ENCODE results near the gene SGCG. TPM values are rescaled to one million over a fixed set of nuclear protein-coding genes. Genes with fewer than 3 reads are reported as not detected.

Gene SGCG
- total and polyA plus RNA-seq, 10 of the 15 experiments (the other 5 are each of a cell fraction or from before 2014, with no cell fraction given), result not detected

DNA sequence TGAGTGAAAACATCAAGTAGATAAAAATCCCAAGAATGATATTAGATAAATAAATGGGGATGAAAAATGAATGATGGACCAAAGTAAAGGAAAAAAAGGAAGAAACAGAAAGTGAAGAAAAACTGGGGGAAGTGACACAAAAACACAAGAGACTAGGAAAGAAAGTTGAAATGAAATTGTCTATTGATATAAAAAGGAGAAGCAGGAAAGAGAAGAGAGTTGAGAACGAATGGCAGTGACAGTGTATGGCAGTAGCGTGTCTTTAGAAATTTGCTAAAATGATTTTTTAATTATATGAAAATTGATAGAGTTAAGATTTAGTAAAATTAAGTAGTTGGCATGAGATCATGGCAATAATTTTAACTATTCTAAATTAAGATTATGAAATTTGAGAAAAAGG is 36.3 kb upstream of the SGCG start (continued):
- TF ChIP-seq, protein P1, sequence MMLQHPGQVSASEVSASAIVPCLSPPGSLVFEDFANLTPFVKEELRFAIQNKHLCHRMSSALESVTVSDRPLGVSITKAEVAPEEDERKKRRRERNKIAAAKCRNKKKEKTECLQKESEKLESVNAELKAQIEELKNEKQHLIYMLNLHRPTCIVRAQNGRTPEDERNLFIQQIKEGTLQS (IDR thresholded peaks at IDR 0.05; ENCODE audit: borderline replicate concordance, extremely low read depth, low read depth, low read length), result no peak
- TF ChIP-seq ETV6 (conservative IDR thresholded peaks at IDR 0.05 in 1 of 2, IDR thresholded peaks at IDR 0.05 in 1 of 2; ENCODE audit: borderline replicate concordance in 1 of 2, low read depth in 1 of 2) (no peak), E2F4 (IDR thresholded peaks at IDR 0.05; ENCODE audit: low read depth, low read length) (no peak)

DNA sequence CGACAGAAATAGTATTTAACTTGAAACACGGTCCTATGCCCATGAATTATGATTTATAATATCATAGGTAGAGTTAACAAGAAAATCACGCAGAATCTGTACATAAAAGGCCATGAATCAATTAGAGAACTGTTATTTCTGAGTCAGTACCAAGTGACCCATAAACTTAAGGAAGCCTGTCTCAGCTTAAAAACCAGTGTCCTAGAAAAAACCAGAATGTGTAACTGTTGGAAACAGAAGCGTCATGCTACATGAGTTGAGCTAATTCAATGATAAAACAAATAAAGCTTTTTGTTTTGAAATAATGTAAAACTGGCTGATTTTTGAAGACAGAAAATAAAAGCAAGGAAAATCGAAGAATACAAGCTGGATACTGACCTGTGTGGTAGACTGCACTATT is 34.8 kb upstream of the SGCG start:
- no peaks in the 10 kb centered on the region for H3K27me3 ChIP-seq (replicated peaks in 1 of 2; ENCODE audit: control insufficient read depth in 2 of 2, insufficient read depth in 2 of 2, low read length in 1 of 2)
- CTCF ChIA-PET, result interaction anchor here (0.6 kb wide), 1 partner anchor 744 kb away, joined by 3 read pairs; no protein-coding TSS in a partner anchor
- no peak for FAIRE-seq
- H3K27ac ChIP-seq (ENCODE audit: control insufficient read depth, insufficient read depth), result no peak overlapping the region
- H3K4me2 ChIP-seq (ENCODE audit: control insufficient read depth, insufficient read depth), result no peak overlapping the region
- in situ Hi-C loops (cut with MboI), result no loop called here
- no peak overlapping the region for H2AFZ ChIP-seq (ENCODE audit: control insufficient read depth, low read depth, low read length)
- intact Hi-C loops (cut with micrococcal nuclease; ENCODE audit: unreplicated experiment), result no loop called here
- H3K9me3 ChIP-seq (replicated peaks; ENCODE audit: control insufficient read depth, insufficient read depth, low read length), result no peaks in the 10 kb centered on the region
- no peaks in the 10 kb centered on the region for H3K36me3 ChIP-seq (ENCODE audit: control insufficient read depth in 2 of 2, insufficient read depth in 2 of 2, low read length in 1 of 2)
- no peak overlapping the region for H3K4me3 ChIP-seq
- RAD21 ChIA-PET (ENCODE audit: unreplicated experiment), result no interaction called here
- POLR2A ChIA-PET, result no interaction called here
- no peak for ATAC-seq
- no peaks in the 10 kb centered on the region for H4K20me1 ChIP-seq (ENCODE audit: control insufficient read depth, insufficient read depth)
- no peak overlapping the region for H3K9ac ChIP-seq (ENCODE audit: control insufficient read depth, insufficient read depth, low read length)
- SMC1A ChIA-PET (ENCODE audit: uncharacterized antibody, unreplicated experiment), result interaction anchor here (0.9 to 1.7 kb wide), 2 partner anchors 8 to 510 kb away, joined by 3 to 7 read pairs; no protein-coding TSS in a partner anchor
- H3K4me1 ChIP-seq (ENCODE audit: control insufficient read depth, insufficient read depth, low read length), result no peaks in the 10 kb centered on the region
- BruUV-seq (replicated peaks), result no TSS peak
- no peak for DNase-seq (ENCODE audit: low read depth, low spot score)
- 25% methylated on average over 5 of the region's 5 CpGs for WGBS (ENCODE audit: insufficient coverage, insufficient replicate concordance, low lambda C conversion rate, missing lambda C conversion rate)
- H3K79me2 ChIP-seq (ENCODE audit: control insufficient read depth, insufficient read depth, low read length), result no peaks in the 10 kb centered on the region
- TF ChIP-seq, protein P2, sequence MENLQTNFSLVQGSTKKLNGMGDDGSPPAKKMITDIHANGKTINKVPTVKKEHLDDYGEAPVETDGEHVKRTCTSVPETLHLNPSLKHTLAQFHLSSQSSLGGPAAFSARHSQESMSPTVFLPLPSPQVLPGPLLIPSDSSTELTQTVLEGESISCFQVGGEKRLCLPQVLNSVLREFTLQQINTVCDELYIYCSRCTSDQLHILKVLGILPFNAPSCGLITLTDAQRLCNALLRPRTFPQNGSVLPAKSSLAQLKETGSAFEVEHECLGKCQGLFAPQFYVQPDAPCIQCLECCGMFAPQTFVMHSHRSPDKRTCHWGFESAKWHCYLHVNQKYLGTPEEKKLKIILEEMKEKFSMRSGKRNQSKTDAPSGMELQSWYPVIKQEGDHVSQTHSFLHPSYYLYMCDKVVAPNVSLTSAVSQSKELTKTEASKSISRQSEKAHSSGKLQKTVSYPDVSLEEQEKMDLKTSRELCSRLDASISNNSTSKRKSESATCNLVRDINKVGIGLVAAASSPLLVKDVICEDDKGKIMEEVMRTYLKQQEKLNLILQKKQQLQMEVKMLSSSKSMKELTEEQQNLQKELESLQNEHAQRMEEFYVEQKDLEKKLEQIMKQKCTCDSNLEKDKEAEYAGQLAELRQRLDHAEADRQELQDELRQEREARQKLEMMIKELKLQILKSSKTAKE (IDR thresholded peaks at IDR 0.05; ENCODE audit: low read depth, poor library complexity, severe bottlenecking), result no peak
- TF ChIP-seq NRF1 (conservative IDR thresholded peaks at IDR 0.05; ENCODE audit: low read depth, low read length) (no peak), ZNF622 (IDR thresholded peaks at IDR 0.05) (no peak), NBN (IDR thresholded peaks at IDR 0.05) (no peak), BHLHE40 (IDR thresholded peaks at IDR 0.05; ENCODE audit: borderline replicate concordance in 1 of 2, low read depth in 2 of 2, low read length in 1 of 2) (no peak), HCFC1 (IDR thresholded peaks at IDR 0.05; ENCODE audit: low read length) (no peak), ZZZ3 (IDR thresholded peaks at IDR 0.05; ENCODE audit: control insufficient read depth, insufficient read length, low read depth) (no peak), BRCA1 (IDR thresholded peaks at IDR 0.05; ENCODE audit: low read depth, low read length) (no peak), JUNB (IDR thresholded peaks at IDR 0.05) (no peak)
- TF ChIP-seq, protein P3, sequence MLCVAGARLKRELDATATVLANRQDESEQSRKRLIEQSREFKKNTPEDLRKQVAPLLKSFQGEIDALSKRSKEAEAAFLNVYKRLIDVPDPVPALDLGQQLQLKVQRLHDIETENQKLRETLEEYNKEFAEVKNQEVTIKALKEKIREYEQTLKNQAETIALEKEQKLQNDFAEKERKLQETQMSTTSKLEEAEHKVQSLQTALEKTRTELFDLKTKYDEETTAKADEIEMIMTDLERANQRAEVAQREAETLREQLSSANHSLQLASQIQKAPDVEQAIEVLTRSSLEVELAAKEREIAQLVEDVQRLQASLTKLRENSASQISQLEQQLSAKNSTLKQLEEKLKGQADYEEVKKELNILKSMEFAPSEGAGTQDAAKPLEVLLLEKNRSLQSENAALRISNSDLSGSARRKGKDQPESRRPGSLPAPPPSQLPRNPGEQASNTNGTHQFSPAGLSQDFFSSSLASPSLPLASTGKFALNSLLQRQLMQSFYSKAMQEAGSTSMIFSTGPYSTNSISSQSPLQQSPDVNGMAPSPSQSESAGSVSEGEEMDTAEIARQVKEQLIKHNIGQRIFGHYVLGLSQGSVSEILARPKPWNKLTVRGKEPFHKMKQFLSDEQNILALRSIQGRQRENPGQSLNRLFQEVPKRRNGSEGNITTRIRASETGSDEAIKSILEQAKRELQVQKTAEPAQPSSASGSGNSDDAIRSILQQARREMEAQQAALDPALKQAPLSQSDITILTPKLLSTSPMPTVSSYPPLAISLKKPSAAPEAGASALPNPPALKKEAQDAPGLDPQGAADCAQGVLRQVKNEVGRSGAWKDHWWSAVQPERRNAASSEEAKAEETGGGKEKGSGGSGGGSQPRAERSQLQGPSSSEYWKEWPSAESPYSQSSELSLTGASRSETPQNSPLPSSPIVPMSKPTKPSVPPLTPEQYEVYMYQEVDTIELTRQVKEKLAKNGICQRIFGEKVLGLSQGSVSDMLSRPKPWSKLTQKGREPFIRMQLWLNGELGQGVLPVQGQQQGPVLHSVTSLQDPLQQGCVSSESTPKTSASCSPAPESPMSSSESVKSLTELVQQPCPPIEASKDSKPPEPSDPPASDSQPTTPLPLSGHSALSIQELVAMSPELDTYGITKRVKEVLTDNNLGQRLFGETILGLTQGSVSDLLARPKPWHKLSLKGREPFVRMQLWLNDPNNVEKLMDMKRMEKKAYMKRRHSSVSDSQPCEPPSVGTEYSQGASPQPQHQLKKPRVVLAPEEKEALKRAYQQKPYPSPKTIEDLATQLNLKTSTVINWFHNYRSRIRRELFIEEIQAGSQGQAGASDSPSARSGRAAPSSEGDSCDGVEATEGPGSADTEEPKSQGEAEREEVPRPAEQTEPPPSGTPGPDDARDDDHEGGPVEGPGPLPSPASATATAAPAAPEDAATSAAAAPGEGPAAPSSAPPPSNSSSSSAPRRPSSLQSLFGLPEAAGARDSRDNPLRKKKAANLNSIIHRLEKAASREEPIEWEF (IDR thresholded peaks at IDR 0.05; ENCODE audit: insufficient replicate concordance, low read depth, low read length), result no peak

All from GM12878 (cell line).